Glomerular visceral epithelial cell (primary cell): ENCODE results near the gene CDO1.

Source experiments
- DNase-seq: peaks from one replicate; pipeline ENCODE4 v3.0.0-alpha.2; 2016; ENCODE audit errors: extremely low spot score

The CDO1 gene

DNA sequence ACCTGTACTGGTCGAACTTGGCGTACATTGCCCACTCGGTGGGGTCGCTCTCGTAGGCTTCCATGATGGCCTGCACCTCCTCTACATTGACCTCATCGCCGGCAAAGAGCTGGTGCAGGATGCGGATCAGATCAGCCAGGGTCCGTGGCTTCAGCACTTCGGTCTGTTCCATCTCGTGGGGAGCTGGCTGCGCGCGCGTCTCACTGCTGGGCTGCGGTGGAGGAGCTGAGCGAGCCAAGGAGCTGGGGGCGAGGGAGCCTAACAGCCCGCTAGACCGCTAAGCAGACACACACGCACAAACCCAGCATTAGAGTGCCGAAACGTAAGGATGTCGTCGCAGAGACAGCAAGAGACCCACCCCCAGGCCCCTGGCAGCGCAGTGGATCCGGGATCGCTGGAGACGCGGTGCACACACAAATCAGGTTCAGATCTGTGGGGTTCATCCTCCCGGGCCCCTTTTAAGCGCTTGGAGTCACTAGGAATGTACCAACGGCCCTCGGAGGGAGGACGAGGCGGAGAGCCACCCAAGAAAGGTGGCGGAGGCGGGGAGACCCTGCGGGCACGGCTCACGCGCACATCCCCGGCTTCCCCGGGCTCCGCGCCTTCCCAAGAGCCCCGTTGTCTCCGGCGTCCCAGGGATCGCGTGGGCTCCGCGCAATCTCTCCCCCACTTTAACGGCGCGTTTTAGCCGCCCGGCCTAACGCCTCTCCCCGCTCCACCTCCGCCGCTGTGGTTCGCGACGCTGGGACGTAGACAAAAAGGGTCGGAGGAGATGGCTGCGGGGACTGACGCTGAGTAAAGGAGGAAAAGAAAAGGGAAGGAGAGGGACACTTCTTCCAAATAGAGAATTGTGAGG, at the start of gene CDO1:
Gene CDO1, minus strand, starts transcription at position 434 of the 856 bp plus-strand sequence. Its CDS starts 262 bp downstream, at position 172.
- DNase-seq = peak; percentile 26

GRCh38 chr5:115859378-115859777, 42.9 kb upstream of the CDO1 start:
- no peak for DNase-seq

GRCh38 chr5:115858396-115858795, 41.9 kb upstream of the CDO1 start:
- no peak for DNase-seq

DNA sequence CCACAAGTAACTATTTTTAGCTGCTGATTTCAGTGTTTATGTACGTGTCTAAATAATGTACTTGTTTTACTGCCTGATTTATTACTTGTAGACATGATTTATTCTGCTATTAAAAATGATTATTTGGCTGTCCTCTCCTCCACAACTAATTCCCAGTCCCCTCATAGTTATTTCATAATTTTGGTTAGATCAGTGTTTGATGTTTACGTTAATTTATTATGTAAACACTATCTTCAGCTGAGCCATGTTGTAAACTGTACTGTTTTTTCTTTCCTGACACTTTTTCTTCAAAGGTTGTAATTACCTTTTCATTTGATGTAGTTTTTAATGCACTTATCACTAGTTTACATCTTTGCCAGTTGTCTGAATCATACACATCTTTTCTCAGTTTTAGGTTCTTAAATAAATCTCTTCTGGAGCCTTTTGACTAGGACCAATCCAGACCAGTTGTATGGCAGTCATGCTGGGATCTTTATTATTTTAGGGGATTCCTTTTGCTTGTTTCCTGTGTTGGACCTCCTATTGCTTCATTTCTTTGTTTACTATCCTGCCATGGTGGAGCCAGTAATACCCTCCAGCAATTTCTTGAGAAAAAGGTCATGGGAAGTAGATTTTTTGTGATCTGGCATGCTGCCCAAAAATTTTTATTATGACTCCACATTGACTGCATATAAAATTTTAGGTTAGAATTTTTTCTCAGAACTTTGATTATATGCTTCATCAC, 41.3 kb upstream of the CDO1 start:
- no peak for DNase-seq

- DNase-seq = no peak
Measured at GRCh38 chr5:115857057-115857479, 40.6 kb upstream of the CDO1 start.

DNA sequence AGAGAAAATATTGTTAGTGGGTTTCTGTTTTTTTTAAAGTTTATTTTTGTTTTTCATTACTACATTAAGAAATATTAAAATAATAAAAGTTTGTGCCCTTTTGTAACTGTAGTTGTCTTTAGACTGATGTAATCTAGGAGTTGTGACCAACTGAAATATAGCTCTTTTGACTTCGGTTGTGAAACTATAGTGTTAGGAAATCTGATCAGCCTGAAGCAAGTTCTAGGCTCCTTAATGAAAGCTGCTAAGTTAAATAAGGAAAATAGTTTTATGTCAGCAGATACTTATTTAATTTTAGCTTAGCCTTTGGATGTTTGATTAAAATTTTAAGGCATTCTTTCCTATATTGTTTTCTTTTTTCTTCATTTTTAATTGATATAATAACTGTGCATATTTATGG, 39.5 kb upstream of the CDO1 start:
- DNase-seq = no peak

- DNase-seq = no peak
Measured at GRCh38 chr5:115854139-115854538, 37.7 kb upstream of the CDO1 start.

DNA sequence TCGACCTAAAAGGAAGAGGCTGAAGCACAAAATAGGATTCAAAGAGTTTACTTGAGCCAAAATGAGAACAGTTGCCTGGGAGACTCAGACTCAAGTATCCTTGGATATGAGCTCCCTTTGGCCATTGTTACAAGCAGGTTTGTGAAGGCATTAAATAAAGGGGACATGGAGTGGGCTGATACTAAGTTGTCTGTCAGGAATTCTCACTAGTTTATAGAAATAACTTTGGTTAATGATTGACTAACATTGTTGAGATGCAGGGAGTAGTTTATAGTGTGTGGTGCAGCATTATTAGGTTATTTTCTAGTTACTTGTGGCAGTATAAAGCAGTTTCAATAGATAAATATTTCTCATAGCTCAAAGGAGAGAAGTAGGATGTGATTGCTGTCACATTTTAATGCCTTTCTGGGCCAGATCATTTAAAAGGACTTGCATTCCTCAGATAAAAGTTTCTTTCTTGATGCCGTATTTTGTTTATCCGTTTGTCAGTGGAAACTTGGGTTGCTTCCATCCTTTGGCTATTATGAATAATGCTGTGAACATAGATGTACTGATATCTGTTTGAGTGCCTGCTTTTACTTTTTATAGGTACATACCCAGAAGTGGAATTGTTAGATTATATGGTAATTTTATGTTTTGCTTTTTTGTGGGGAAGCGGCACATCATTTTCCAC, 34.4 kb upstream of the CDO1 start:
- DNase-seq = no peak

- no peak for DNase-seq
Measured at GRCh38 chr5:115849258-115849798, 32.9 kb upstream of the CDO1 start.

GRCh38 chr5:115847290-115847689, 30.8 kb upstream of the CDO1 start:
- no peak for DNase-seq

- DNase-seq = no peak
Measured at GRCh38 chr5:115844321-115844817, 27.9 kb upstream of the CDO1 start.

GRCh38 chr5:115843444-115844130, 27.1 kb upstream of the CDO1 start:
- no peak for DNase-seq

GRCh38 chr5:115842952-115843351, 26.5 kb upstream of the CDO1 start:
- no peak for DNase-seq

DNA sequence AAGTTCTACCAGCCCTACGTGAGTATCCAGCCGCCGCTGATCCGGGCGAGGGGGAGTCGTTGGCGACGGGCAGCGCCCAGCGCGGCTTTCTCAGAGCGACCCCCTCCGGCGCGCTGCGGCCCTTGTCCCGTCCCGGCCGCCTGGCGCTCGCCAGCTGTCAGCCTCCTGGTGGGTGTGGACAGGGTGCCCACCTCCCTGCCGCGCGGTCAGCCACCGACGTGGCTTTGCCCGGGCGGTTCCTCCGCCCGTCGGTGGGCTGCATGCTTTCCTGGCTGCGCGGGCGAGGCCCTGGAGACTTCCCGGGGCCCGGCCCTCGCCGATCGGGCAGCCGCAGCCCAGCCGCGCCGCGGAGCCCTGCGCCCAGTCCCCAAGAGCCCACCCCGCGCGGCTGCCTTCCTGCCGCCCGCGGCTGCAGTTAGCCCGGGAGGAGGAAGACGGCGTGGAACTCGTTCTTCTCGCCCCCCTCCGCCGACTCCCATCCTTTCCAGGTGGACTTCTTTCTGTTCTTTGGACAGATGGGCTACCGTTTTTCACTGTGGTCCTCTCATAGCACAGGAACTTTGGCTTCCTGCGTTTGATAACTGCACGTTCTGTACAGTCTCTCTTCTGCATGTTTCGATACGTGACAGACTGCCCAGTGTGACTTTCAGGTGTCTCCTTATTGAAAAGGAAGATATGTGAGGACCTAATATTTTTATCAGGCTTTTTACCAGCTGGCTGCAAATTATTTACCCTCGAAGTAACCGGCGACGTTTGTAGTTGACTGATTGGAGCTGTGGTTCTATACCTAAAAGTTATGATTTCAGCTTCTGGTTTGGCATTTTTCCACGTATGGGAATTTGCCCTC, 25.9 kb upstream of the CDO1 start:
- peak; percentile 74 for DNase-seq

- peak; percentile 92 for DNase-seq
Measured at GRCh38 chr5:115841382-115842088, 25.1 kb upstream of the CDO1 start, which contains the start of the genes AP3S1 and ATG12. Gene AP3S1 (plus strand): TSS chr5:115841935. CDS start chr5:115842038, 103 bp downstream. Gene ATG12 (minus strand): TSS chr5:115841565. CDS start chr5:115841552, 13 bp downstream.

DNA sequence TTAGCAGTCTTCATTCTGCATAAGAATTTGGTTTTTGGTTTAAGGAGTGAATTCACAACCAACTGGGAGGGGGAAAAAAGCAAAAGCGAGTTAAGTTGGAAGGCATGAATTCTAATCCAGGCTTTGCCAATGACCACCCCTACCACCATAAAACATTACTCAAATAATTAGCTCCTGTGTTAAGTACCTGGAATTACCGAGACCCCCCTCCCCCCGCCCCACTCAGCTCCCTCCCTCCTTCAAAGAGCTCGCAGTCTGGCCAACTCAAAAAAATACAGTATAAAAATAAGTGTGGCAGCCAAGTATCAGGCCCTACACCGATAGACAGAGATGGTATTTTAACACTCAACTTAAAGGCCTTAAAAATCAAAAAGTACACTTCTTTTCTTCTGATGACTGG, 24.4 kb upstream of the CDO1 start:
- no peak for DNase-seq

GRCh38 chr5:115838885-115839518, 22.5 kb upstream of the CDO1 start:
- peak; percentile 51 for DNase-seq

DNA sequence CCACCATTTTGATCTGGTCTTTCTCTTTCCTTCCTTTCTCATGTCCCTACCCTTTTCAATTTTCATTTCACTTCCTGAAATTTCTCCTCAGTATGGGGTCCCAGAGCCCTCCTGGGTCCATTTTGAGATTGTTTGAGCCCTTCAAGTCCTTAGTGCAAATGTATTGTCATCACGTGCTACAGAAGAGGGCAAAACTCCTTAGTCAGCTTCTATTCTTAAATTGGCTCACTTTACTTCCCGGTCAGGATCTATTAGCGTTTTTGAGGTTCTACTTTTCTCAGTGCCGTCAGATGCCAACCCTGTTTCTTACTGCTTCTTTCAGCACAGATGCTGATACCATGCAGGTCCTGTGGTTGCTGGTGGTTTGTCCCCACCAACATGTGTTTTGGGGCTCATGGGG, 19.0 kb upstream of the CDO1 start:
- DNase-seq = no peak

DNA sequence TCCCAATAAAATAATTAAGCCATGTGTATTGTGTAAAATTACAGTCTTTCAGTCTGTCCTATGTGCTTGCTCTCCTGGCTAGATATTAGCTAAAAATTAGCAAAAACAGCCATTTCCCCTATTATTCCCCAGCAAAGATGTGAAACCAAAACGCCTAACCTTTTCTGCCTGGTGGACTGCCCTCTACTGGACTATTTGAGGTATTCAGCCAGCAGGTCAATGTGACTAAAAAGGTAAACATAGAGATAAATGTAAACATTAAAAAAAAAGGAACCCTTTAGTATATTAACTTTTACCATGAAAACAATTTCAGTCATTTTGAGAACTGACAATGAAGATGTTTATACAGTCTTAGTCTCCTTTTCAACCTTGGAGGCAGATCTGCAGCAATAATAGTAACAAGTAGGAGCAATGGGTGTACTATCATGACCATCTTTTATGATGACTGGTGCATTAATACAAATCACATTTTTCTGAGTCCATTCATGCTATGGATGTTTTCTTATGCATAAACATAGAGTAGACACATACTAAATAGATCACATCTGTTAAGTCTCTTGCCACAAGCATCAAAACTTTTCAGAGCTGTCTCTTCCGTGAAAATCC, 14.8 kb upstream of the CDO1 start:
- peak; percentile 43 for DNase-seq
